Peyer's patch (tissue), 4 donors: ENCODE measurements around the gene SRSF9.

ENCODE experiments used
- CTCF ChIP-seq, 6 experiments: fragments of 450-650 bp in 4 of 6; fragments of 200-600 bp in 2 of 6; sonication (generic) in 1 of 6; IDR thresholded peaks; one replicate each; pipeline ENCODE4 v1.5.1; 2017 to 2019; ENCODE audit warnings: antibody characterized with exemption in 6 of 6, mild to moderate bottlenecking in 3 of 6, moderate library complexity in 1 of 6
- POLR2A ChIP-seq, 2 donors: fragments of 450-650 bp; IDR thresholded peaks; one replicate each; pipeline ENCODE4 v1.5.1; 2017; ENCODE audit warnings: antibody characterized with exemption in 2 of 2, mild to moderate bottlenecking in 2 of 2, moderate library complexity in 2 of 2

- TF ChIP-seq CTCF (IDR thresholded peaks at IDR 0.05) (no peak), POLR2A (IDR thresholded peaks at IDR 0.05) (no peak)
These were observed 47.8 kb downstream of the SRSF9 start for GRCh38 chr12:120421701-120422100.
